HuH-7 (cell line): Measurements from ENCODE around the gene DNM2.

Experiments used
- DNase-seq: peaks from one replicate; pipeline ENCODE4 v3.0.0; 2011; ENCODE audit warnings: low spot score

The DNM2 gene

DNA sequence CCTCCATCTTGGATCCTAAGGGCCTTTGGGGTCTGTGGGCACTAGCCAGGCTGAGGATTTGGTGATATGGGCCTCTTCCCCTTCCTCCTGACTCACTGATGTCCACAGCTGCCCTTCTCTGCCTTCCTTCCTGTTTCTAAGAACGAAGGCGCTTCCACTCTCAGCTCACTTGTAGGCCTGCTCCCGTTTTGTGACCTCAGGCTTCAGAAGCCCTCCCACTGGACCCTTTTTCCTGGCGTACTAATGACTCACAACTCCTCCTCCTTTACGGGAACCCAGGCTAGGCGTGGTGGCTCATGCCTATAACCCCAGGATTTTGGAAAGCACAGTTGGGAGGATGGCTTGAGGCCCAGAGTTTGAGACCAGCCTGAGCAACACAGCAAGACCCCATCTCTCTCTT is 62.5 kb downstream of the DNM2 start:
- no peak for DNase-seq

DNA sequence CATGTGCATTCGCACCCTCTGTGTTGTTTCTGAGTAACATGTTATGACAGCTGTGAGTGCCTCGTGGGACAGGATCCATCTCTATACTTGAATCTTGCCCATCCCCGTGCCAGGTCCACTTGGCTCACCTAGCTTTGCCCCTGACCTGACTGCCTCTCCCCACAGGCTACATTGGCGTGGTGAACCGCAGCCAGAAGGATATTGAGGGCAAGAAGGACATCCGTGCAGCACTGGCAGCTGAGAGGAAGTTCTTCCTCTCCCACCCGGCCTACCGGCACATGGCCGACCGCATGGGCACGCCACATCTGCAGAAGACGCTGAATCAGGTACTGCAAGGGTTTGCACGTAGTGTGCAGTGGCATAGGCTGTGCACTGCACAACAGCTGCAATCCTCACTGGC is 64.9 kb downstream of the DNM2 start:
- DNase-seq = no peak

DNA sequence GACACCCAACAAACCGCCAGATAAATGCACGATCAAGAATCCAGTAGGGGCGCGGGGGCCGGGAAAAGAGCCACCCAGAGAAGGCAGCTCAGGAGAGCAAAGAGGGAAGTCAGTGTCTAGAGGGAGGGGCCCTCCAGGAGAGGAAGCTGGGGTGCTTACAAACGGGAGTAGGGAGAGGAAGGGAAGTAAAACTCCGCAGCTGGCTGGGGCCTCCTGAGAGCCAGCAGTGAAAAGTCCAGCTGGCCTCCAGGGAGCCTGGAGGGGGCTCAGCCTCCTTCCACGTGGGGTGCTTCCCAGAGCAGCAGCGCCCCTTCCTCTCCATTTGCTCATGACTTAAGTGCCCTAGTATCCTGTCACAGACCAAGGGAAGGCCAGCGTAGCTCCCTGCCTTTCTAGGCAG is 66.4 kb downstream of the DNM2 start:
- no peak for DNase-seq

DNA sequence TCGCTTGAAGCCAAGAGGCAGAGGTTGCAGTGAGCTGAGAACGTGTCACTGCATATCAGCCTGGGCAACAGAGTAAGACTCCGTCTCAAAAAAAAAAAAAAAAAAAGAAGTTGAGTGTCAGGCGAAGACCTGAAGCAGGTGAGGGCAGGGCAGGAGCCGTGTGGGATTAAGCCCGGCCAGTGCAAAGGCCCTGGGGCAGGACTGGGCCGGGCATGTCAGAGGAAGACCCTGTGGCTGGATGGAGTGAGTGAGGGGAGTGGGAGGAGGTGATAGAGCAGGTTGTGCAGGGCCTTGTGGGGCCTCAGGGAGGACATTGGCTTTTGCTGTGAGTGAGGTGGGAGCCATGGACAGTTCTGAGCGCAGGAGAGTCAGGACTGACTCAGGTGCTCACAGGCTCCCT is 70.3 kb downstream of the DNM2 start:
- DNase-seq = no peak

DNA sequence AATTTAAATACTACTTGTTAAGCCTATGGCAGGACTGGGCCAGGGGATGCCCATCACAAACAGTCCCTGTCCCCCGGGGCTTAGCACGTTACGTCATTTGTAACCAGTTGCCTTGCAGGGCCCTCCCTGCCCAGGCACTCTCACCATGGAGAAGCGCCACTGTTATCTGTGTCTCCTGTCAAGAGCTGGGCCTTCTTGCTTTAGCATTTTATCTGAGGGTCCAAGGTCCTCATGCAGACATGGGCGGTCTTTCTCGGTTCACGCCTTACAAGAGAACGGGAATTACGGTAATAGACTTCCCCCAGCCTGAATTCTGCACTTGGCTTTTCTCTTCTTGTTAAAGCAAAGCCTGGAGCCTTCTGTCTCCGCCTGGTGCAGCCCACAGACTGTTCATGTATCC is 72.0 kb downstream of the DNM2 start:
- DNase-seq = no peak

DNA sequence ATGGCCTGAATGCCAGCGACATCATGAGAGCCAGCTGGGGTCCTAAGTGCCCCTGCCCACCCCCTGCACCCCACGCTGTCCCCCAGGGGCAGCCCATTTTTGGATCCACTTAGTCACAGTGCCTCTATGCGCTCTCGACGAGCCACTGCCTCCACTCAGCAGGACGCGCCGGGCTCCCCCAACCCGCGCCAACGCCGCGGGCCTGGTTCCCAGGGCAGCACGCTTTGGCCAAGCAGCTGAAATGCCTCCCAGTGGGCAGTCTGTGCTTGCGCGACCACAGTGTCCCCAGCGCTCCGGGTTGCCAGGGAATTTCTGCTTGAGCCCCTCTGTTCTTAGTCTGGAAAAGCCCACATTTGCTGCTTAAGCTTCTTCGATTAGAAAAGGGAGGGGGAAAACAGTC is 78.8 kb downstream of the DNM2 start:
- DNase-seq = no peak

DNA sequence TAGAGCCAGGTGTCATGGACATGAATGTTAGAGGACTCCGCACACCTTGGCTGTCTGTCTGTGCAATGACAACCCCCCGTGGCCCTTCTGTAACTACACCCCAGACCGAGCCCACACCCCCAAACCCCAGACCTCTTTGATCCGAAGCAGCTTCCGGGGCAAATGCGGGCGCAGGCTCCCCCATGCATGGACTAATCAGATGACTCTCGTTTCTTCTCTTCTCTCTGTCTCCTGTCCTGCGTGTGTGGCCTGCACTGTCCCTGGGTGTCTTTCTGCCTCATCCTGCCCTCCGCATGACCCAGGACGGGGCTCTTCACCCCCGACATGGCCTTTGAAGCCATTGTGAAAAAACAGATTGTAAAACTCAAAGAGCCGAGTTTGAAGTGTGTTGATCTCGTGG is 79.2 kb downstream of the DNM2 start:
- DNase-seq = no peak

DNA sequence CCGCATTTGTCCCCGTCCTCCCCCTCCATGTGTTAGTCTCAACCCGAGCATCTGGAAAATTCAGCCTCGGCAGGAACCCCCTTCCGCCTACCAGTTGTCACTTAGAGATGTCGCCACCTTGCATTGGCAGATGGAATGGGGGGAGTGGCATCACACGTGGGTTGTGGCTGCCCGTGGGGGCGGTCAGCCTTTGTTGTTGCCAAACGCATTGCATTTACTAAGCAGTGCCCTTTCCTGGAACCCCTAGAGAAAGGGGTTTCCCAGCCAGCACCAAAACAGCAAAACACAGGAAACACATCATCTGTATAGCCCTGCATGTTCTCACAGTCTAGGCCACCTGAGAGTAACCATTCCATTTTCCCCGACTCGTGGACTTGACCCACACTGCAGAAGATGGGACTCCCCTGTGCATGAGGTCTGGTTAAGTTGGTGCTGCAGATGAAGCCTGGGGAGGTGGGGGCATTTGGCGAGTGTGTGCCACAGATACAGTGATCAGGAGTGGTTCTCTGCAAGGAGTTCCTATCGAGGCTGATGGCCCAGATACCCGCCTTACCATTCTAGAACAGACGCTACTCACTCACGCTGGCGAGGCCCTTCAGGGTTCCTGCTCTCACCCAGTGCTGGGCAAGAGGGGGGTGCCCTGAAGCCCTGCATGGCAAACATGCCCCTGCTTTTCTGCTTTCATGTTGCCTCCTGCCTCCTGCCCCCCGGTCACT is 79.8 kb downstream of the DNM2 start:
- no peak for DNase-seq

DNA sequence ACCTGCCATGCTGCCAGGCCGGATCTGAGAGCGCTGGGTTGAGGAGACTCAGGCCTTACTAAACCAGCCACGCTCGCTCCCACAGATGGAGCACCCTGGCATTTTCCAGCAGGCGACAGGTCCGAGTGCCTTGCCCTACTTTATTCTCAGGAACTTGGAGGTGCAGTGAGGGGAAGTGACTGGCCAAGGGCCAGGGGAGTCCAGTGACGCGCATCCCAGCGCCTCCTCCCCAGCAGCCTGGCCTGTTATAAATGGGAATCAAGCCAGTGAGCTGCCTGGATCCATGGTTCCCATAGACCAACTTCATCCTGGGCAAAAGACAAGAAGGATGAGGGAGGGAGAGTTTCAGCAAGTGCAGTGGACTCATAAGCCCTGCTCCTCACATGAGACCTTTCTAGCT is 82.6 kb downstream of the DNM2 start:
- no peak for DNase-seq

DNA sequence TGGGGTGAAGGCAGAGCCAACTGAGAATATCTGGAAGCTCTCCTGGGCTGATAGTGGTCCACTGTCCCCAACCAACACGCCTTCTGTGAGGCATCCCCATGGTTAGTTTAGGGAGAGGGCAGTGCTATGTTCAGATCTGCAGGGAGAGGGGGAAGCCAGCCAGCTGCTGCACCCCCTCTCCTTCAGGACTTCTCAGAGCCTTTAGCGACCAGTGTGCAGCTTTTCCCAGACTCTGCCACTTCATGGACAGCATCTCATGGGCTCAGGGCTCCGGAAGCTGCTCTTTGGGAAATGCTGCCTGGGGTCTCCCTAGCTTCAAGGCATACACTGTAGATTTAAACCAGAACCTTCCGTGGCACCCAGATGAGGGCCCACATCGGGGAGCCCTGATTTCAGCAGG is 84.6 kb downstream of the DNM2 start:
- DNase-seq = no peak

DNA sequence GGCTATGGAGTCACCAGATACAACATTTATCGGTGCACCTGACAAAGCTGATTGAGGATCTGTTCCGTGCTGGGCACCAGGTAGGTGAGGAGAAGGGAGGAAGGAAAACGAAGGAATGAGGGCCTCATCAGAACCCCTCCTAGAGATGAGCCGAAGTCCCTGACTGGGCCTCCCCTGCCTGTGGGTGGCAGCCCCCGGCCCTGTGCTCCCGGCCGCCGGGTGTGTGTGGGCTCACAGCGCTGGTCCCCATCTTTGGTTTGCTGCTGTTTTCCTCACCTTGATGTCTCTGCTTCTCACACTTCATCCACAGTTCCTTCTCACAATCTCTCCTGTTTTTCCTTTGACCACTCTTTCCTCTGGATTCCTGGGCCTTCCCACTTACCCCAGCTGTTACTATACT is 85.4 kb downstream of the DNM2 start:
- DNase-seq = no peak

DNA sequence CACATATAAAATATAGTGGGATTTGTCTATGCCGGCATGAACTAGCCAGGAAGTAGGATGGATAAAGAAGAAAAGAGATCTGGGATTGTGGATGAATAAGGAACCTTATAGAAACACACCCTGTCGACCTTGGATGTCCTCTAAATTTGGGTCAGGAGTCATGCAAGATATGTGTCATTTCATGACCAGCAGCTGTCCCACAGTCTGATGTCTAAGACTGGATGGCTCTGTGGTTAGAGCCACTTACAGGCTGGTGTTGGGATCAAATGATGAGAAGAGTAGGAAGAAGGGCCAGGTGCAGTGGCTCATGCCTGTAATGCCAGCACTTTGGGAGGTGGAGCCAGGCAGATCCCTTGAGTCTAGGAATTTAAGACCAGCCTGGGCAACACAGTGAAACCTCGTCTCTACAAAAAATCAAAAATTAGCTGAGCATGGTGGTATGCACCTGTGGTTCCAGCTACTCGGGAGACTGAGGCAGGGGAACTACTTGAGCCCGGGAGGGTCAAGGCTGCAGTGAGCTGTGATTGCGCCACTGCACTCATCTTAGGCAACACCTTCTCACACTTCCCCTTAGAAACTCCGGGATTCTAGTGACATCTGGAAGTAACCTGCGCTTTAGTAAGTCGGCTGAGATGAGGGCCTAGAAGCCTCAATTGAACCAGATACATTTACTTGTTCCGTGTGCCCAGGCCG is 87.3 kb downstream of the DNM2 start:
- DNase-seq = no peak

DNA sequence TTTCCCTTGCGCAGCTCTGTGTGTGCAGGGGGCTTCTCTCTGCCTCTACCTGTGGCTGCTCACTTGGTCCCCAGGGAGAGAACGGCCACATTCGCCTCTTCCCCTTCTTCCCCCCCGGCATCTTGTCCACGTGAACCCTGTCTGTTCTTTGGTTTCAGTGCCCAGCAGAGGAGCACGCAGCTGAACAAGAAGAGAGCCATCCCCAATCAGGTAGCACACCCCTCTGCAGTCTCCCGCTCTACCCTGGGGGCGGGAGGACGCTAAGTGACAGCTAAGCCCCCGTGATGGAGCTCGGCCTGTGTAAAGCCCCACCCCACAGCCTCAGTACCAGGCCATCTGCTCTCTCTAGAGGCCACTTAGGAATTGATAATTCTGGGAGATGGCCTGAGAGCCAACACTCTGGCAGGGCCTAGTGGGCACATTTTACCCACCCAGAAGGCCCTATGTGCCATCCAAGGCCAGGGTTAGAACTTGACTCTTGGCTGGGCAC is 87.9 kb downstream of the DNM2 start:
- DNase-seq = no peak

DNA sequence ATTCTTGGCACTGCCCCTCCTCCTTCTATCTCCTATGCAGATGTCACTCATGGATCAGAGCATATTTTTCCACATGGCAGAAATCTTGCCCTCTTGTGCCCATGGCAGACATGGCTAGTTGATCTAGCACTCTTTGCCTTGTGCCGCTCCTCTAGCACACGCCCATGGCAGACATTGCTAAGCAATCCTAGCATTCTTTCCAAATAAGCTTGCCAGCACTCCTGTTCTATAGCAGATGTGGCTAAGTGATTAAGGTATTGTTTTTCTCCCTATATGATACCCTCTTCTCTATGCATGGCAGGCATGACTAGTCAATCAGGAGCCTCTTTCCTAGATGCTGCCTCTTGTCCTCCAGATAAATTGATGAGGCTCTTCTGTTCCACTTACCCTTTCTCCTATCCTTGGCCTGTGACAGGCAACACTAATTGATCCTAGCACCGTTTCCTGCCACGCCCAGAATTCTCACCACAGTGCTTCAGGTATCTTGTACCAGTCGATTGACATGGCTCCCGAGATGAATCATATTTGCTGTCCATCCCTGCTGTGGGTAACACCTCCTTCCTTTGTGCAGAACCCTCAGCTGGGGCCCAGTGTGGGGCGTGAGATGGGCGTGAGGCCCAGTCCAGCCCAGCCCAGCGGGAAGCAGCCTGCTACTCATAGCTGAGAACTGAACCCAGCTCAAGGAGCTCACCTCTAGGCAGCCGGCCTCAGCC is 91.2 kb downstream of the DNM2 start:
- DNase-seq = no peak

DNA sequence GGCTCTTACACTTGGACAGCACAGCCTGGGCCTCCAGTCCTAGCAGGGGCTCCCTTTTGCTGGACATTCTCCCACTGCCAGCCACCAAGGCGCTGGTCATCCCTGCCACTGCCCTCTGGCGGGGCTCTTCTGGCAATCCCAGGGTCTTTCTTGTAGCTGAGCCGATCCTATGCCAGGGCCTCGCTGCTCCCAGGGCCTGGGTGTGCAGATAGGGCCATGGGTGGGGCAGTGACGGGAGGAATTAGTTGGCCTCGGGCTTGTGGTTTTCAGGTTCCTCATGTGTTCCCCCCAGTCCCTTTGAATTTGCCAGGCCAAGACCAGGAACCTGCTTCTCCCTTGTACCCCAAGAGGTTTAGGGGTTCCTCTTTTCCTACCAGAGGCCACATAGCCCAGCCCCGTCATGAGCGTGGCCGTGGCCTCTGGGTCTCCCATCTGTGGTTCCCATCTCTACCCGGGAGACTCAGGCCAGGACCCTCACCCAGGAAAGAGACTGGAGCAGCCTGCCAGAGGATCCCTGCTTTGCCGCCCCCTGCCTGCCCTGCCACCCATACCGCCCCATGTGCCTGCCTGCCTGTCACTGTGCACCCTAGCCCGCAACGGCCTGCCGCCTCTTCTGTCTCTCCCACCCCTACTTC is 91.9 kb downstream of the DNM2 start:
- no peak for DNase-seq

DNA sequence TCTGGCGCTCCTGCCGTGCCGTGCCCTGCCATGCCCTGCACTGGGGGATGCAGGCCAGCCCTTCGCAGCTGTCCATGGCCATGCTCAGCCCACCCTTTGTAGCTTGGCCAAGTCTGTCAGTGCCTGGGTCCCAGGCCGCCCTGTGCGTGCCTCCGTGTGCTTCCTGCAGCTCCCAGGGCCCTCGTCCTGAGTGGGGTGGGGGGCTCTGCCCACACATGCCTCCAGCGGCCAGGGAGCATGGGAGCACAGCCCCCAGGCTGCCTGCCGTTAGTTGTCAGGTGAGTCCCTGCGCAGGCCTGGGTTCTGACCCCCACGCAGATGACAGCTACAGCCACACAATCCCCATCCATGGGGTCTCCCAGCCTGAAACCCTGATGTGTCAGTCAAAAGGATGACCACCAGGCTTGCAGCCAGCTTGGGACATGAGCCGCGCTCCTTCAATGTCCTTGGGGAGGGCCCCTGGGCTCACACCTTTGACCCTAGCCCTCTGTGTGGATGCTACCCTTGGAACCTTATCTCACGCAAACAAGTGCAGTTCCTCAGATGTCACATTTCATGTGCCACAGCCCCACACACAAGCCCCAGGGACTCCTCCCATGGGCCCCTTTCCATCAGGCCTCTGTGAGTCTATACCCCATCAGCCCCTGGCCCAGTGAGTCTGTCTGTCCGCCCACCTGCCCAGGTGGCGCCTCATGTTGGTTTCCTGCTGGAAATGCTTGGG is 93.7 kb downstream of the DNM2 start:
- no peak for DNase-seq

DNA sequence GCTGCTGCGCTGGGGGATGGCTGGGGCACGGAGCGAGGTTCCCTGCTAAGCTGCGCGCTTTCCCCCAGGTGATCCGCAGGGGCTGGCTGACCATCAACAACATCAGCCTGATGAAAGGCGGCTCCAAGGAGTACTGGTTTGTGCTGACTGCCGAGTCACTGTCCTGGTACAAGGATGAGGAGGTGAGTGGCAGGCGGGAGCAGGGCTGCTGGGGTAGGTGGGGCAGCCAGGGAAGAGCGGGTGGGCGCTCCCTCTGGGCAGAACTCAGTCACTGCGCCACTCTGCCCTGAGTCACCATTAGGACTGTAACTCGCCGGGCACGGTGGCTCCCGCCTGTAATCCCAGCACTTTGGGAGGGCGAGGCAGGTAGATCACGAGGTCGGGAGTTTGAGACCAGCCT is 94.3 kb downstream of the DNM2 start:
- no peak for DNase-seq

DNA sequence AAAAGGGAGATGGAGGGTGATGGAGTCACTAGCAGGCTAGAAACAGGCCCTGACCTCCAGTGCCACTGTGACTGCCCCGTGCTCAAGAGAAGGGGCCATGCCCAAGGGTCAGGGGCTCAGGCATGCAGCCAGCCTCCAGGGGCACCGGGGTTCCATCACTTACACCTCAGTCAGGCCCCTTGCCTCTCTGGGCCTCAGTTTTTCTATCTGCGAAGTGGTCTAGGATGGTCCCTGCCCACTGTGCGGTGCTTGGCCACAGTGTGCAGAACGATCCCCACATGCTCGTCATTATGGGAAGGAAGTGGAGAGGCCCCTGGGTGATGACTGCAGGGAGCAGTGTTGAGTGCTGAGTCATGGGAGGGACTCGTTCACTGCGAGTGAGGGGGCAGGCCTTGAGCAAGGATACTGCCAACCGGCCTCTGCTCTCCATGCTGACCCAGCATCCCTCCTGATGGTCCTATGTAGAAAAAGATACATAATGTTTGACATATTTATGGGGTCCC is 95.1 kb downstream of the DNM2 start:
- no peak for DNase-seq

DNA sequence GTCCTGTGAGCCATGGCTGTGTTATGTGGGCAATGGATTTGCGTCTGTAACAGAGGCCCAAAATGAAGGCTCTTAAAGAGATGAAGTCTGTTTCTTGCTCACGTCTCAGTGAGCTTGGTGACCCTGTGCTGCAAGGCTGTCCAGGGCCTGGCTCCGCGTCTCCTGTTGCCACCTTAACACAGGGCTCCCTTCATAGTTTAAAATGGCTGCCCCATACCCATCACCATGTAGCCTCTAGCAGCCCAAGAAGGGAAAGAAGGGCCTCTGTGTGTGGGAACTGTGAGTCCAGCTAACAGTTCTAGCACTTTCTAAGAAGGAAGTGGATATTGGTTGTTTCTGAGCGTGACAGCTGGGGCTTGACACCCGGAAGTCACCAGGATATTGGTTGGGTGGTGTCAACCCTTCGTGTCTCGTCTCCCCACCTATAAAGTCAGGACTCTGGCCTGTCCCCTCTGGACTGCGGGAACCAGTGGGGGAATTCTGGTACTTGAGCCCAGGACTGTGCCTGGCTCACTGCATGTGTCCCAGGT is 97.2 kb downstream of the DNM2 start:
- no peak for DNase-seq

DNA sequence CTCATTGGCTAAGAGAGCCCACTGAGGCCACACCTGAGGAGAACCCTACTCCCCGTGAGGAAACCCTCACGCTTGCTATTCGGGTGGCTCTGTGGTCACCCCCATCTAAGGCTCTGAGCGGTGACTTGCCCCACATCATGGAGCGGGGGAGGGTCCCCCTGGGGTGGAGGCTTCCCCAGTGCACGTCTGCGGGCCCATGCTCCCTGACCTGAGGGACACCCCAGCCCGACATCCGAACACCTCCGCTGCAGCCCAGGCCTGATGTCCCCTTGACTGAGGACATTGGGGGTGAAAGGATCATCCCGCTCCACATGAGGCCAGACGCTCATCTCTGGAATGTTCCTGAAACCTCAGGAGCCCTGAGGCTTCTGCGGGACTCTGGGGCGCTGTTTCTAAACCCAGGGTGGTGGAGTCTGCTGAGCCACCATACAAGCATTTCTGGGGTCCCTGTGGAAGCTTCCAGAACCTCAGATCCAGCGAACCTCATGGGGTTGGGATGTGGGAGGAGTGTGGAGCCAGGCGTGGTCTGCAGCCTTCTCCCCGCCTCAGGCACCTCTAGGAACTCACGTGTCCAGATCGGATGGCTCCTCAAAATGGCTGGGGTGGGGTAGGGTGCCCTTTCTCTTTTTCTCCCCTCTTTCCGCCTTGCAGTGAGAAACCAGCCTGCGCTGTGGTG is 98.2 kb downstream of the DNM2 start:
- no peak for DNase-seq

DNA sequence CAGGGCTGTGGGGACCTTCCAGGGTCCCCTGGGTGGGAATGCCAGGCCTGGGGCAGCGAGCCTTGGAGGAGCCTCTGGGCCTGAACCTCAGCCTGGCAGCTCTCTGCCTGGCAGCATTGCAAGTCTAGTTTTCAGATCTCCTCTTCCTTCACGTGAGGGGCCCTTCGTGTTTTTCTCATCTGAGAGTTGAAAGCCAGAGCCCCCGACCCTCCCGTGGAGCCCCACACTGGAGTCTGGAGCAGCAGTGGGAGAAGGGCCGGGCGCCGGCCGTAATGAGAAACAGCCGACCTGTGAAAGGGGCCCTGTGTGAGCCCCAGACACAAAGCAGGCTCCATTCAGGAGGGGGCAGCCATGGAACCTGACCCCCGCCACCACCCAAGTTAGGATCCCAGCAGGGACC is 98.8 kb downstream of the DNM2 start:
- DNase-seq = no peak
